ENCODE data around the gene SLCO1A2. TPM values are rescaled to one million over a fixed set of nuclear protein-coding genes. Genes with fewer than 3 reads are reported as not detected.

SLCO1A2 gene
- total and polyA plus RNA-seq, 2 experiments from 2014 or later, result 10.2 to 10.8 TPM

- TF ChIP-seq ZNF462 (CRISPR knock-in tag; IDR thresholded peaks at IDR 0.05) (no peak), STAT1 (IDR thresholded peaks at IDR 0.05; ENCODE audit: unreplicated experiment) (no peak), ZNF331 (CRISPR knock-in tag; IDR thresholded peaks at IDR 0.05; ENCODE audit: low read depth) (no peak), CREB1 (CRISPR knock-in tag; IDR thresholded peaks at IDR 0.05; ENCODE audit: low read depth) (no peak)
These were observed 7.1 kb upstream of the SLCO1A2 start (continued) for GRCh38 chr12:21341769-21342168.

GRCh38 chr12:21340403-21340802 is 5.7 kb upstream of the SLCO1A2 start:
- Mint-ChIP-seq H3K9me3 (no peaks in the 10 kb centered on the region), H3K4me3 (no peak overlapping the region)
- no peak overlapping the region for H2AFZ ChIP-seq

More at GRCh38 chr12:21340403-21340802, 5.7 kb upstream of the SLCO1A2 start:
- no peak overlapping the region for H3K4me3 ChIP-seq
- H3K36me3 Mint-ChIP-seq (ENCODE audit: low read depth), result no peaks in the 10 kb centered on the region; the same call in 2 of the 3 replicates
- no peaks in the 10 kb centered on the region for H3K9me2 ChIP-seq (ENCODE audit: insufficient read depth)
- H4K20me1 ChIP-seq (replicated peaks; ENCODE audit: insufficient read depth), result no peaks in the 10 kb centered on the region
- no peaks in the 10 kb centered on the region for H3K27me3 ChIP-seq (ENCODE audit: insufficient read depth)
- no peaks in the 10 kb centered on the region for H3K27me3 Mint-ChIP-seq (ENCODE audit: insufficient read depth, low read depth, poor library complexity)
- H3K4me2 ChIP-seq, result no peak overlapping the region
- H3F3A ChIP-seq (replicated peaks; ENCODE audit: low read depth), result no peaks in the 10 kb centered on the region
- H3K27ac ChIP-seq (ENCODE audit: low read depth), result no peak overlapping the region
- peak overlapping the region; percentile 32 for H3K27ac Mint-ChIP-seq
- peaks cover 43% of the 10 kb centered on the region for H3K4me1 ChIP-seq (ENCODE audit: insufficient read depth)
- ATAC-seq, result no peak
- H3K79me2 ChIP-seq (replicated peaks; ENCODE audit: insufficient read depth), result no peaks in the 10 kb centered on the region
- peaks cover 41% of the 10 kb centered on the region for H3K4me1 Mint-ChIP-seq
- DNase-seq (ENCODE audit: low spot score), result no peak
- H3K36me3 ChIP-seq (ENCODE audit: insufficient read depth), result no peaks in the 10 kb centered on the region
- TF ChIP-seq CREB1 (CRISPR knock-in tag; IDR thresholded peaks at IDR 0.05; ENCODE audit: low read depth) (no peak), ZNF331 (CRISPR knock-in tag; IDR thresholded peaks at IDR 0.05; ENCODE audit: low read depth) (no peak), NANOG (IDR thresholded peaks at IDR 0.05; ENCODE audit: borderline replicate concordance) (no peak), EZH2phosphoT487 (IDR thresholded peaks at IDR 0.05; ENCODE audit: unreplicated experiment) (no peak), ZNF462 (CRISPR knock-in tag; IDR thresholded peaks at IDR 0.05) (no peak), STAT1 (IDR thresholded peaks at IDR 0.05; ENCODE audit: unreplicated experiment) (no peak)

All from GM23338 (cell line).